GM19455 (cell line): ENCODE results near the gene STK39.

ENCODE experiments used
- ATAC-seq: cut with Tn5 transposase; IDR thresholded peaks from one replicate; pipeline ENCODE4 v1.9.1; 2021; ENCODE audit not compliant: unreplicated experiment

The STK39 gene

GRCh38 chr2:168024459-168024858, 222.9 kb downstream of the STK39 start:
- no peak for ATAC-seq

GRCh38 chr2:168021800-168022587, 225.4 kb downstream of the STK39 start:
- no peak for ATAC-seq

GRCh38 chr2:168015274-168015953, 232.0 kb downstream of the STK39 start:
- ATAC-seq, result no peak

DNA sequence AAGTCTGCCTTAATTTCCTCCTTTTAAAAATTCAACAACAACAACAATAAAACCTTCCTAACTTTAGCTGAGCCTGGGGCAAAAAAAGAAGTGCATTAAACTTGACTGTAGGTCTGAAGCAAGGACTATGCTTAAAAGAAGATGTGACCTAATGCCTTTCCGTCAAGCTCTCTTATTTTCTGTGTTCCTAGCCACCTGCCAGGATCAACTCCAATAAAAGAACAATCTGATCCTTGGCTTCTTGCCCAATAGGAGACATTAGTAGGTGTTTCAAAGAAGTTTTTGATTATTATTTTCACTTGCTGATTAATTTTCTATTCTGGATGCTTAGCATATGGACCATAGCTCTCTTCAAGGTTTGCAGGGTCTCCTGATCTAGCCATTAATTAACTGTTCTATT, 237.5 kb downstream of the STK39 start:
- no peak for ATAC-seq

GRCh38 chr2:168008646-168009195, 238.7 kb downstream of the STK39 start:
- ATAC-seq, result no peak

GRCh38 chr2:168006498-168006897, 240.9 kb downstream of the STK39 start:
- no peak for ATAC-seq

GRCh38 chr2:168005586-168005985, 241.8 kb downstream of the STK39 start:
- no peak for ATAC-seq

- no peak for ATAC-seq
Measured at GRCh38 chr2:168003876-168004275, 243.5 kb downstream of the STK39 start.

- no peak for ATAC-seq
Measured at GRCh38 chr2:168002021-168002553, 245.3 kb downstream of the STK39 start.

- ATAC-seq, result no peak
Measured at GRCh38 chr2:167992278-167992677, 255.1 kb downstream of the STK39 start.

GRCh38 chr2:167990062-167990461, 257.3 kb downstream of the STK39 start:
- no peak for ATAC-seq

DNA sequence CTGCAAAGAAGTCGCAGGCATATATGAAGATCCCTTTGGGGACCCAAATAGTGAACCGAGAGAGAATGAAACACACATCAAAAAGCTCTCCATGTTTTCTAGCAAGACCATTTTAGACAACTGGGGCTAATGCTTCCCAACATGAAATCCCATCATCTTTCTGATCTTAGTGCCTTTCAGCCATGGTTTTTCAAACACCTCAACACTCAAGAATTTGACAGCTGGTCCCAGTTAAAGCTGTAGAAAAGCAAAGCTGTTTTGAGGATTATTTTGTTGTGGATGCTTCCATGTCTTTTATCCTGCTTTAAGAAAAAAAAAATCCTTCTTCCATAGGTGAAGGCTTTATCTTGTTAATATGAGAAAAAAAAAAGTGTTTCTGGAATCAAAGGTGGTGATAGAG, 259.1 kb downstream of the STK39 start:
- no peak for ATAC-seq

- ATAC-seq, result no peak
Measured at GRCh38 chr2:167987558-167987957, 259.8 kb downstream of the STK39 start.

- ATAC-seq, result no peak
Measured at GRCh38 chr2:167987026-167987425, 260.4 kb downstream of the STK39 start.

GRCh38 chr2:167986223-167986622, 261.2 kb downstream of the STK39 start:
- ATAC-seq, result no peak

DNA sequence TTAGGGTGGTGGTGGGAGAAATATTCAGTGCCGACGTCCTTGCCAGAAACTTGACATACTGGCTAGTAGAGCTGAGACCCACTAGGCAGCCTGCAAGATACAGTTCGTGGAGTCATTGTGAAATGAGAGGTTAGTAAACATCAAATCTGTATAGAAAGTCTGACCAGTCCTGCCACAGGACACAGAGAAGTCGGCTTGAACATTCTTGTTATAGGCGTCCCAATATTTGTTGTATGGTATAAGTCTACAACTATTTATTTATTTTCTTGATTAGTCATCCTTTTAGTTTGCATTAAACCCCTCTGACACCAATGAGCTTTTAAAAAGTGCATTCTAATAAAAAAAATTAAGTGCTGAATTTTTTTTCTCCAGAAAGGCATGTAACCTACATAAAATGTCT, 265.4 kb downstream of the STK39 start:
- ATAC-seq, result no peak

DNA sequence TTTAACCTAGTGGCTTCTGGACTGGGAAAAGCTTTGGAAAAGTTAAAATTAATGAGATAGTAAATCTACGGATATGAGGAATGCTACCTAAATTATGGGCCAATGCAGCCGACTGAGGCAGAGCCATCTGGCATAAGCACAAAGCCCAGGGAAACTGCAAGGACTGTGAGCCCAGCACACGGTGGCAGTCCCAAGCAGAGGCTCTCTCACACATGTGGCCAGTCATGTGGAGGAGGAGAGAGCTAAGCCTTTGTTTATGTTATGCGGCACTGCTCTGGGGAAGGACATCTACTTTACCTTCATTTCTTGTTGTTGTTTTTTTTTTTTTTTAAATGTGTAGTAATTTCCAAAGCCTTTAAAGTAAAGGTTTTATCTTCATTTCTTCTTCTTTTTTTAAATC, 267.0 kb downstream of the STK39 start:
- ATAC-seq, result no peak

GRCh38 chr2:167972746-167973145, 274.6 kb downstream of the STK39 start:
- no peak for ATAC-seq

- no peak for ATAC-seq
Measured at GRCh38 chr2:167972020-167972419, 275.4 kb downstream of the STK39 start.

DNA sequence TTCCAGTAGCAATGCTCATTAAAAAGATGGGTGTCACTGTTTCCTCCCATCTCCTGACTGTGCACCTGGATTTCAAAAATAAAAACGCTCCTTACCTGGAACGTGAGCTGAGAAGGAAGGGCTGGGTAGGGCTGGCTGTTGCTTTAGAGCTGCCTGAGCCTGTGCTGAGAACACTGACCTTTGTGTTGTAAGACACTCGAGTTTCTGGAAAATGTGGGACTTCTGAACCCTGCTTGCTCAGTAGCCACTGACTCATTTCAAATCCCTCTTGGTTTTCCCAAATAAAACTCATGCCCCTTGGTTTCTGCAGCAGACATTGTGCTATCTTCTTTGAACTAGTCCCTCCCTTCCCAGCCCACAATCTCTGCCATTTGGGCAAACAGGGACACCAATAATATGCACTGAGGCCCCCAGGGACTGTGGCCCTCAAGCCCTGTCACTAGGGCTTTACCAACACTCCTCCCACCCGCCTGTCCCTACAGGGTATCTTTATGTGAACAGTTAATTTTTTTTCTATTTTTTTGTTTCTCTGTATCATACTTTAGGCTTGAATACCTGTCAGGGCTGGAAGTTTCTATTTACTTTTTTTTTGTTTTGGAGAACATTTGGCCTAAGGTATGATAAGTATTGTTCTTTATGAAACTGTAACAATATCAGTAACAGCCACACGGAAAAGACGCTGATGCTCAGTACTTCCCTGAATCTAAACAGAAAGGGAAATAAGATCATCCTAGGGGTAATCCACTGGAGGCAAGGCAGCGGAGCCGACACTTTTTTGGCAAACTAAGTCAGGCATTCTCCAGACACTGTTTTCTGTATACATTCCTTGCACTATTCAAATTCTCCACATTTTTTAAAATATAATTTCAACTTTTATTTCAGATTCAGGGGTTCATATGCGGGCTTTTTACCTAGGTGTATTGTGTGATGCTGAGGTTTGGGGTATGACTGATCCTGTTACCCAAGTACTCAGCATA, 280.2 kb downstream of the STK39 start:
- no peak for ATAC-seq
